ENCODE data around the gene ALLC. TPM values are rescaled to one million over a fixed set of nuclear protein-coding genes. Genes with fewer than 3 reads are reported as not detected.
A peak's percentile ranks its signal among the peaks of the same experiment; 100 is the strongest.

The ALLC gene
- total RNA-seq, 2 donors from 2014 or later = 0.26 TPM; not detected in 1

GRCh38 chr2:3689998-3690748 is 32.2 kb downstream of the ALLC start:
- ATAC-seq = no peak

GRCh38 chr2:3692375-3692774 is 34.4 kb downstream of the ALLC start:
- intact Hi-C loops (cut with DNase I) = no loop called here
- no peak for ATAC-seq
- DNase-seq = no peak

More at GRCh38 chr2:3689998-3690748, 32.2 kb downstream of the ALLC start:
- no peak for DNase-seq
- intact Hi-C loops (cut with DNase I) = no loop called here

- no peak for ATAC-seq
- intact Hi-C loops (cut with DNase I) = no loop called here
- no peak for DNase-seq
Observed at GRCh38 chr2:3696545-3696944, 38.5 kb downstream of the ALLC start.

GRCh38 chr2:3701071-3701470 is 43.1 kb downstream of the ALLC start:
- DNase-seq (no peak), ATAC-seq (no peak)
- intact Hi-C loops (cut with DNase I) = no loop called here

- ATAC-seq (no peak), DNase-seq (no peak)
- intact Hi-C loops (cut with DNase I) = no loop called here
Observed at GRCh38 chr2:3703236-3703756, 45.3 kb downstream of the ALLC start, which contains the start of gene DCDC2C. TSS of gene DCDC2C (plus strand) at chr2:3703575. CDS start at chr2:3703752, 177 bp downstream.

GRCh38 chr2:3703757-3704355 is 45.9 kb downstream of the ALLC start:
- DNase-seq (no peak), ATAC-seq (no peak)
- intact Hi-C loops (cut with DNase I) = no loop called here

- DNase-seq = no peak
- intact Hi-C loops (cut with DNase I) = no loop called here
- ATAC-seq = no peak
Observed at GRCh38 chr2:3704692-3705091, 46.7 kb downstream of the ALLC start.

- intact Hi-C loops (cut with DNase I) = no loop called here
- DNase-seq (no peak), ATAC-seq (no peak)
Observed at GRCh38 chr2:3705782-3706181, 47.8 kb downstream of the ALLC start.

GRCh38 chr2:3706892-3707291 is 48.9 kb downstream of the ALLC start:
- DNase-seq (no peak), ATAC-seq (no peak)
- intact Hi-C loops (cut with DNase I) = no loop called here

- DNase-seq = no peak
- intact Hi-C loops (cut with DNase I) = no loop called here
- ATAC-seq = no peak
Observed at GRCh38 chr2:3708576-3708975, 50.6 kb downstream of the ALLC start.

GRCh38 chr2:3709225-3709624 is 51.2 kb downstream of the ALLC start:
- intact Hi-C loops (cut with DNase I) = no loop called here
- ATAC-seq (no peak), DNase-seq (no peak)

- intact Hi-C loops (cut with DNase I) = no loop called here
- ATAC-seq = no peak
- no peak for DNase-seq
Observed at GRCh38 chr2:3712424-3712823, 54.4 kb downstream of the ALLC start.

GRCh38 chr2:3712831-3713503 is 55.0 kb downstream of the ALLC start:
- ATAC-seq = peak; percentile 47 to 57
- no peak for DNase-seq

GRCh38 chr2:3718679-3719078 is 60.7 kb downstream of the ALLC start:
- intact Hi-C loops (cut with DNase I) = no loop called here
- ATAC-seq (no peak), DNase-seq (no peak)

More at GRCh38 chr2:3712831-3713503, 55.0 kb downstream of the ALLC start:
- intact Hi-C loops (cut with DNase I) = no loop called here

GRCh38 chr2:3725002-3725401 is 67.0 kb downstream of the ALLC start:
- intact Hi-C loops (cut with DNase I) = loop anchor here in 1 of 2 donors (5.0 kb wide), 1 partner anchor 102 kb away; no protein-coding TSS in a partner anchor
- DNase-seq = no peak
- ATAC-seq = no peak

- DNase-seq (no peak), ATAC-seq (no peak)
- intact Hi-C loops (cut with DNase I) = loop anchor here in 1 of 2 donors (5.0 kb wide), 1 partner anchor 102 kb away; no protein-coding TSS in a partner anchor
Observed at GRCh38 chr2:3725458-3726250, 67.7 kb downstream of the ALLC start.

GRCh38 chr2:3726511-3726910 is 68.5 kb downstream of the ALLC start:
- intact Hi-C loops (cut with DNase I) = loop anchor here in 1 of 2 donors (5.0 kb wide), 1 partner anchor 101 kb away; no protein-coding TSS in a partner anchor
- ATAC-seq (no peak), DNase-seq (no peak)

- ATAC-seq (no peak), DNase-seq (no peak)
- intact Hi-C loops (cut with DNase I) = loop anchor here in 1 of 2 donors (5.0 kb wide), 1 partner anchor 100 kb away; no protein-coding TSS in a partner anchor
Observed at GRCh38 chr2:3727397-3728045, 69.5 kb downstream of the ALLC start.

Measured in left cardiac atrium (tissue), 4 donors.